ENCODE measurements around the gene HECW1.

Gene HECW1

GRCh38 chr7:43363035-43363791 is 250.8 kb downstream of the HECW1 start (continued):
- TF ChIP-seq ZBTB8A (tag by site-specific recombination; IDR thresholded peaks at IDR 0.05) (peak; percentile 45), ZNF223 (tag by site-specific recombination; IDR thresholded peaks at IDR 0.05) (no peak), ZNF302 (tag by site-specific recombination; IDR thresholded peaks at IDR 0.05; ENCODE audit: low read depth) (no peak), GLIS2 (tag by site-specific recombination; IDR thresholded peaks at IDR 0.05) (no peak), ZNF211 (tag by site-specific recombination; IDR thresholded peaks at IDR 0.05; ENCODE audit: low read depth) (no peak), ZNF37A (tag by site-specific recombination; IDR thresholded peaks at IDR 0.05) (no peak), ZSCAN23 (tag by site-specific recombination; IDR thresholded peaks at IDR 0.05) (peak; percentile 82; the same call in 1 of the 2 replicates), ZNF473 (tag by site-specific recombination; IDR thresholded peaks at IDR 0.05) (no peak), ZNF404 (tag by site-specific recombination; IDR thresholded peaks at IDR 0.05) (no peak), MZF1 (tag by site-specific recombination; IDR thresholded peaks at IDR 0.05; ENCODE audit: borderline replicate concordance) (no peak), ZNF114 (tag by site-specific recombination; IDR thresholded peaks at IDR 0.05) (no peak), PRDM10 (tag by site-specific recombination; IDR thresholded peaks at IDR 0.05) (peak; percentile 57), ZNF391 (tag by site-specific recombination; IDR thresholded peaks at IDR 0.05; ENCODE audit: borderline replicate concordance, low read depth) (no peak), ZNF280C (tag by site-specific recombination; IDR thresholded peaks at IDR 0.05) (no peak), ZSCAN30 (tag by site-specific recombination; IDR thresholded peaks at IDR 0.05) (no peak), ZNF175 (tag by site-specific recombination; IDR thresholded peaks at IDR 0.05) (no peak), ZNF449 (tag by site-specific recombination; IDR thresholded peaks at IDR 0.05) (no peak), ZNF610 (tag by site-specific recombination; IDR thresholded peaks at IDR 0.05; ENCODE audit: borderline replicate concordance) (no peak), ZNF202 (tag by site-specific recombination; IDR thresholded peaks at IDR 0.05; ENCODE audit: borderline replicate concordance) (no peak), ZNF148 (tag by site-specific recombination; IDR thresholded peaks at IDR 0.05; ENCODE audit: borderline replicate concordance) (no peak), ZNF362 (tag by site-specific recombination; IDR thresholded peaks at IDR 0.05) (no peak), ZNF639 (tag by site-specific recombination; IDR thresholded peaks at IDR 0.05) (no peak; the same call in 1 of the 2 replicates), ZNF10 (tag by site-specific recombination; IDR thresholded peaks at IDR 0.05) (peak; percentile 77), ZNF501 (tag by site-specific recombination; IDR thresholded peaks at IDR 0.05) (no peak), ZNF416 (tag by site-specific recombination; IDR thresholded peaks at IDR 0.05) (no peak), KLF9 (tag by site-specific recombination; IDR thresholded peaks at IDR 0.05; ENCODE audit: low read depth) (no peak), YY2 (tag by site-specific recombination; IDR thresholded peaks at IDR 0.05) (peak; percentile 44)
